GM12873 (cell line): ENCODE measurements around the gene WSB1.

Experiments used
- TF ChIP-seq, protein P1 (sequence below): IDR thresholded peaks from 2 replicates; pipeline ENCODE4 v1.5.1; 2012; ENCODE audit warnings: low read depth, mild to moderate bottlenecking, moderate library complexity, low read length, control low read depth; ENCODE audit not compliant: insufficient read depth; ENCODE audit errors: missing control alignments

WSB1 gene

DNA sequence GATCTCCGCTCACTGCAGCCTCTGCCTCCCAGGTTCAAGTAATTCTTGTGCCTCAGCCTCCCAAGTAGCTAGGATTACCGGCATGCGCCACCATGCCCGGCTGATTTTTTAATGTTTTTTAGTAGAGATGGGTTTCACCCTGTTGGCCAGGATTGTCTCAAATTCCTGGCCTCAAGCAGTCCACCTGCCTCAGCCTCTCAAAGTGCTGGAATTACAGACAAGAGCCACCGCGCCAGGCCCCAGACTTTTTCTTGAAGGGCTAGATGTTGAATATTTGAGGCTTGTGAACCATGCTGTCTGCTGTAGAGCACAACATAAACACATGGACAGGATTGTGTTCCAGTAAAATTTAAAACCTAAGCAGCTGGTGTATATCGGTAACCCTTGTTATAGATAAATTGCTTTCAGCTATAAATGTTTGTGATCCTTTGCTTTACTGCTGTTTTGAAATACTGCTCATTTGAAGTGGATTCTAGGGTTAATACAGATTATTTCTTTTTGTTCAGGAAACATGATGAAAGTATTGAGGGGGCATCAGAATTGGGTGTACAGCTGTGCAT, 12.4 kb downstream of the WSB1 start:
- TF ChIP-seq, protein P1, sequence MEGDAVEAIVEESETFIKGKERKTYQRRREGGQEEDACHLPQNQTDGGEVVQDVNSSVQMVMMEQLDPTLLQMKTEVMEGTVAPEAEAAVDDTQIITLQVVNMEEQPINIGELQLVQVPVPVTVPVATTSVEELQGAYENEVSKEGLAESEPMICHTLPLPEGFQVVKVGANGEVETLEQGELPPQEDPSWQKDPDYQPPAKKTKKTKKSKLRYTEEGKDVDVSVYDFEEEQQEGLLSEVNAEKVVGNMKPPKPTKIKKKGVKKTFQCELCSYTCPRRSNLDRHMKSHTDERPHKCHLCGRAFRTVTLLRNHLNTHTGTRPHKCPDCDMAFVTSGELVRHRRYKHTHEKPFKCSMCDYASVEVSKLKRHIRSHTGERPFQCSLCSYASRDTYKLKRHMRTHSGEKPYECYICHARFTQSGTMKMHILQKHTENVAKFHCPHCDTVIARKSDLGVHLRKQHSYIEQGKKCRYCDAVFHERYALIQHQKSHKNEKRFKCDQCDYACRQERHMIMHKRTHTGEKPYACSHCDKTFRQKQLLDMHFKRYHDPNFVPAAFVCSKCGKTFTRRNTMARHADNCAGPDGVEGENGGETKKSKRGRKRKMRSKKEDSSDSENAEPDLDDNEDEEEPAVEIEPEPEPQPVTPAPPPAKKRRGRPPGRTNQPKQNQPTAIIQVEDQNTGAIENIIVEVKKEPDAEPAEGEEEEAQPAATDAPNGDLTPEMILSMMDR = no peak

DNA sequence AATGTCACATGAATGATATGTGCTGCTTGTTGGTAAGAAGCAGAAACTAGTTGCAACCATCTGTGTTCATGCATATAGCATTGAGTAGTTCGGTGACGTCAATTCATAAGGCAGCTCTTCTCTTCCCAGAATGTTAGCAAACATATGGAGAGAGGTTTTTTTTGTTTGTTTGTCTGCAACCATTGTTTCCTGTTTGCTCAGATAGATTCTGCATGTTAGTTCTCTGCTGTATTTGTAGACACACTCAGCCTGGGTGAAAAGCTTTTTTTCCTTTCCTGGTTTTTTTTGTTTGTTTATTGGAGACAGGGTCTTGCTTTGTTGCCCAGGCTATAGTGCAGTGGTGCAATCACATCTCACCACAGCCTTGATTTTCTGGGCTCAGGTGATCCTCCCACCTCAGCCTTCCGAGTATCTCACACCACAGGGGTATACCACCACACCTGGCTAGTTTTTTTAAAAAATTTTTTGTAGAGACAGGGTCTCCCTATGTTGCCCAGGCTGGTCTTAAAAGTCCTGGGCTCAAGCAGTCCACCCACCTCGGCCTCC, 16.7 kb downstream of the WSB1 start:
- TF ChIP-seq, protein P1 = no peak

DNA sequence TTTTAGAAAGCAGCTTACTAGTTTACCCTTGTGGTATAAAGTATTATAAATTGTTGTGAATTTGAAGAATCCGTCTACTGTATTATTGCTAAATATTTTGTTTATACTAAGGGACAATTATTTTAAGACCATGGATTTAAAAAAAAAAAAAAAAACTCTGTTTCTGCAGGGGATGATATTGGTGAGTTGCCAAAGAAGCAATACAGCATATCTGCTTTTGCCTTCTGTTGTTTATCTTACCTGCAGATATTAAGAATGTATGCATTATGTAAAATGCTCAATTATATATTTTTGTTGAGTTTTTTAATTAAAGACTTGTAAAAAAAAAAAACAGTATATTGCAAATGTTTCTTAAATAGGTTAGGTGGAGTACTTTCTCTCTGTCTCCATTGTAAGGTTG, 19.4 kb downstream of the WSB1 start:
- TF ChIP-seq, protein P1 = no peak

DNA sequence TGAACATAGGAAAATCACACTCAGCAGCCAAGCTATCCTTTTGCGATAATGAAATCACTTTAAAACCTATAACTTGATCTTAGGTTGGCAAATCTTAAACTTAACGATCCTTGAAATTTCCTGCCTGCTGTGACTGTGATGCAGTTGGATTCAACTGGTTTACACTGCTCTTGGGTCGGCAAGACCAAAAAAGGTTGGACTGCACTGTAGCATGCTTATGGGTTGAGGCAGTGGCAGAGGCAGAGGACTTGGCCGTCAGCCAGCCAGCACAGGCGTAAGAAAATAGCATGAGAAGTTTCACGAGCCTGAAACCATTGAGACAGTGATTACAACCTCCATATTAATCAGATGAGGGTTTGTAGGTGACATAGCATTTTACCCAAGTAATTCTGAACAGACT, 21.4 kb downstream of the WSB1 start:
- TF ChIP-seq, protein P1 = no peak

DNA sequence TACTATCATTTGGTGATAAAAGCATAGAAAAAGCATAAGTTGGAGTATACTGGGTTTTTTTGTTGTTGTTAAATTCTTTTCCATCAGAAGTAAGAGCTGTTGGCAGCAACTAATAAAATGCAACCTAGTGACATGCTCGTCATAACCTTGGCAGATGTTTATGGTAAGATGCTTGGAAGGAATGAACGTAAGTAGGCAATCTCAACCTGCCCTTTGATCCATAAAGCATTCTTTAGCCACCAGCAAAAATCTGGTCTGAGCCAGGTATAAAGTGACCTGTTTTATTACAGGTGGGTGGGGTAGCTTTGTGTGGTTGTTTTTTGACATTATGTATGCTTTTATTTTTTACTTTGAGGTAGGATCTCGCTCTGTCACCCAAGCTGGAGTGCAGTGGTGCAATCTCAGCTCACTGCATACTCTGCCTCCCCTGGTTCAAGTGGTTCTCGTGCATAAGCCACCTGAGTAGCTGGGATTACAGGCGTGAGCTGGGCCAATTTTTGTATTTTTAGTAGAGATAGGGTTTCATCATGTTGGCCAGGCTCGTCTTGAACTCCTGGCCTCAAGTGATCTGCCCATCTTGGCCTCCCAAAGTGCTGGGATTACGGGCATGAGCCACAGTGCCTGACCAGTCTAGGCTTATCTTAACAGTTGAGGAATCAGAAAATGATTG, 22.0 kb downstream of the WSB1 start:
- TF ChIP-seq, protein P1 = no peak

DNA sequence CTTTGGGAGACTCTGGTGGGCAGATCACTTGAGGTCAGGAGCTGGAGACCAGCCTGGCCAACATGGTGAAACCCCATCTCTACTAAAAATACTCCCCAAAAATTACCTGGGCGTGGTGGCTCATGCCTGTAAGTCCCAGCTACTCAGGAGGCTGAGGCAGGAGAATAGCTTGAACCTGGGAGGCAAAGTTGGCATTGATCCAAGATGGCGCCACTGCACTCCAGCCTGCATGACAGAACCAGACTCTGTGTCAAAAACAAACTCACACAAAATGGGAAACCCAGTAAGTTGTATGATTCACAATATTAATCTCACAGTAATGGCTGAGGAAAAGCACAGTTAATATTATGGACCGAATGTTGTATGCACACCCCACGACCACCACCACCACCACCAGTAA, 24.3 kb downstream of the WSB1 start:
- TF ChIP-seq, protein P1 = no peak

DNA sequence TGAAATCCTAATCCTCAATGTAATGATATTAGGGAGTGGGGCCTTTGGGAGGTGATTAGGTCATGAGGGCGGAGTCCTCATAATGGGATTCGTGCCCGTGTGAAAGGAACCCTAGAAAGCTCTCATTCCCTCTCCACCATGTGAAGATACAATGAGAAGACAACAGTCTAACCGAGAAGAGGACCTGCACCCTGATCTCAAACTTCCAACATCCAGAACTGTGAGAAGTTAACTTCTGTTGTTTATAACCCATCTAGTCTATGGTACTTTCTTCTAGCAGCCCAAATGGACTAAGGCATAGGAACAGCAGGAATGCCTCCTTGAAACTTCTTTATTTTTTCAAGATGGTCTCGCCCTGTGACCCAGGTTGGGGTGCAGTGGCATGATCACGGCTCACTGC, 24.7 kb downstream of the WSB1 start:
- TF ChIP-seq, protein P1 = no peak
